GM12891 (cell line): ENCODE measurements around the gene BORCS8.

Source experiments
- POLR2A ChIP-seq: IDR thresholded peaks from 2 replicates; pipeline ENCODE4 v1.6.1; 2011; ENCODE audit warnings: low read depth, low read length, control low read depth
- POLR2AphosphoS5 ChIP-seq: IDR thresholded peaks from 2 replicates; pipeline ENCODE4 v1.6.1; 2011; ENCODE audit warnings: low read depth, low read length, control low read depth
- SPI1 ChIP-seq: IDR thresholded peaks from 2 replicates; pipeline ENCODE4 v1.6.1; 2011; ENCODE audit warnings: low read depth, low read length, control low read depth
- TAF1 ChIP-seq: IDR thresholded peaks from 2 replicates; pipeline ENCODE4 v1.6.1; 2011; ENCODE audit warnings: low read depth, low read length, control low read depth

GRCh38 chr19:19170873-19171672 lies 20.9 kb downstream of the BORCS8 start:
- no peak for TF ChIP-seq POLR2AphosphoS5
- no peak for TF ChIP-seq POLR2A
- no peak for TF ChIP-seq SPI1
- no peak for TF ChIP-seq TAF1
